SH-SY5Y (cell line): ENCODE data around the gene KAT14.

Experiments
- GATA2 ChIP-seq: IDR thresholded peaks from 2 replicates; pipeline ENCODE4 v1.6.1; 2011; ENCODE audit warnings: mild to moderate bottlenecking, low read depth, low read length
- GATA3 ChIP-seq: IDR thresholded peaks from 2 replicates; pipeline ENCODE4 v1.6.1; 2011; ENCODE audit warnings: low read depth, mild to moderate bottlenecking, low read length, moderate library complexity

- TF ChIP-seq GATA2, result no peak
- no peak for TF ChIP-seq GATA3
Measured at GRCh38 chr20:18224968-18225568, 87.4 kb downstream of the KAT14 start.
